ENCODE measurements around the gene EPB41L1.
"Not testable (repeated sequence)": the region's sequence is repeated elsewhere in the genome, so short reads cannot be mapped to it uniquely, and the experiment has no call there.

The EPB41L1 gene

GRCh38 chr20:36126836-36127527 lies 27.6 kb upstream of the EPB41L1 start:
- DNase-seq (ENCODE audit: low spot score) = no peak

DNA sequence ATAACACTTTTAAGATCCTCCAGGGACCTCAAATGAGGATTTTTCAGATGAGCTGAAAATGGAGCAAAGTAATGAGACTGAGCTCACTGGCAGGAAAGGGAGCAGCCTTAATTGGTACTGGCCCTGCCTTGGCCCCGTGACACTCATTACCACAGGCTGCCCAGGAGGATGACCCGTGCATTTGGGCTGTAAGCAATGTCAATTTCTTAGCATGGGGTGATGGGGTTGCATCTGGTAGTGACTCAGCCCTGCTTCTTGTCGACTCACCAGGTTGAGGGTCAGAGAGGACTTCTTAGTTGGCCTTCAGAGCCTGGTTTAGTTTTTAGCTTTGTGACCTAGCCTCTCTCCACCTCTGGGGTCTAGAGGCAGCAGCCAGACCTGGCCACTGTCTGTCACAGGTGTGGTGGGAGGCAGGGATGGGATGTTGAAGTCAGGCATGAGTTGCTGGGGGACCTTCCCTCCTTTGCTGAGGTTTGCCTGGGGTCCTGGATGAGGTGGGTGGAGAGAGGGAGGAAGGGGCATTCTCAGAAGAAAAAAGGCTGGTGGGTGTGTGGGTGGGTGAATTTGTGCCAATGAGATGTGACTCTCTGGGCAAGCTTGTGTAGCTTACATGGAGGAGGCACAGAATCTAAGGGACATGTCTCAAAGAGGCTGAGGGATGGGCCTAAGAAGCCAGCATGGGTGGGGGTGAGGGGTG lies 25.9 kb upstream of the EPB41L1 start:
- DNase-seq (ENCODE audit: low spot score) = peak; percentile 85

DNA sequence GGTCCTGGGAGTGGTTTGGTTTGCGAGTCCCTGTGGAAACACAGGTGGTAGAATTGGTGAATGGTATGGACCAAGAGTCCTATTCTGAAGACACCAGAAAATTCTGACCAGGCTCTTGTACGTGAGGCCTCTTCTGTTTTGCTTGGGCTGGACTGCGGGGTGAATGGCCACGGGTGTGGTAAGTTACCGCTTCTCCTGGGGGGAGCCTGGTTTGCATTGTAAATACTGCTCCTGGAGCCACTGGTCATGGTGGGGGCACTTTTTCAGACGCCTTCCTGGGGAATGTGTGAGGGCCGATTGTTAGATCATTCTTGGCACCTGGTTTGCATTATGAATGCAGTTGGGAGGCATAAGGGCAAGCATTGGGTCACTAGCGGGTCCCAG lies 25.4 kb upstream of the EPB41L1 start:
- no peak for DNase-seq (ENCODE audit: low spot score)

DNA sequence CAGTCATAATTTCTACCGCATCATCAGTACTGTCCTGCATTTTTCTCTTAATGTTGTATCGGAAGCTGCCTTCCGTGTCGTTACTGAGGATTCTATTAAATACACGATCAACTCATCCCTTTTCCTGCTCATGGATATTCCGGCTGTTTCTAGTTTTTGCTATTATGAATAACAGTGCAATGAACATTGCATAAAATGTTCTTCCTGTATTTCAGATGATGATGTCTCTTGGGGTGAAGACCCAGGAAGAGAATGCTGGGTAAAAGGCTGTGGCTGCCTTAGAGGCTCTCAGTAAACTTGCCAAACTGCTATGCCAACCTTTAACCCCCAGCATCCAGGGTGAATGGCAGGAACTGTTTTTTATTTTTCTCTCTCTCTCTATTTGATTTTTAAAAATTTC lies 24.1 kb upstream of the EPB41L1 start:
- DNase-seq (ENCODE audit: low spot score) = no peak

- DNase-seq (ENCODE audit: low spot score) = no peak
These were observed 21.7 kb upstream of the EPB41L1 start for GRCh38 chr20:36132802-36133211.

- DNase-seq (ENCODE audit: low spot score) = no peak
These were observed 20.7 kb upstream of the EPB41L1 start for GRCh38 chr20:36133821-36134220.

DNA sequence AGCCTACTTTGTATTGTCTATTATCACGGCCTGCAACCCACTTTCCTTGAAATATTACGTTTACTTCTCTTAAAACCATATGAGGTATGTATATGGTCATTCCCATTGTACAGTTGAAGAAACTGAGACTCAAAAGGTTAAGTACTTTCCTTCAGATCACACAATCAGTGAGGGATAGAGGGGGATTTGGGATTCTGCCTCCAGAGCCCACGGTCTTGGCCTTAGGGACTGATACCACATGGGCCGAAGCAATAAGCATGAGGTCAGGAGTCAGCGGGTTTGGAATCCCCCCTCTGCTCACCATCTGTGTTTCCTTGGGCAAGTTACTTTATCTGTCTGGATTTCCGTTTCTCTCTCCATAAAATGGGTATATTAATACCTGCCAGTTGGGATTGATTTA lies 19.4 kb upstream of the EPB41L1 start:
- no peak for DNase-seq (ENCODE audit: low spot score)

DNA sequence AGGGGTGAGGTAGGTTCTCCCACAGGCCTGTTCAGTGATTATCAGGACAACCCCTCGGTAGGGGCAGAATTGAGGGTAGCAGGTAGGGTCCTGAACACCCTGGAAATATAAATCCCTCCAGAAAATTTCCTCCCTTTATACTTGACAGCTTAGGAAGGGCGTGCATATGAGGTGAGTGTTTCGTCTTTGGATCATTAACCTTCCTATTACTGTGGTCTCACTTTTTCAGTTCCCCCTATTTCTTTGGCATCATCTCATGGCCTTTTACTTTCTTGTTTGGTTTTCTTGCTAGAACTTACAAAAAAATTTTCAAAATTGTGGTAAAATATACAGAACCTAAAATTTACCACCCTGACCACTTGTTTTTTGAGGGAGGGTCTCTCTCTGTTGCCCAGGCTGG lies 18.7 kb upstream of the EPB41L1 start:
- DNase-seq (ENCODE audit: low spot score) = no peak

- not testable (repeated sequence) for DNase-seq (ENCODE audit: low spot score)
These were observed 17.2 kb upstream of the EPB41L1 start for GRCh38 chr20:36137313-36137712.

GRCh38 chr20:36141310-36141709 lies 13.2 kb upstream of the EPB41L1 start:
- DNase-seq (ENCODE audit: low spot score) = no peak

DNA sequence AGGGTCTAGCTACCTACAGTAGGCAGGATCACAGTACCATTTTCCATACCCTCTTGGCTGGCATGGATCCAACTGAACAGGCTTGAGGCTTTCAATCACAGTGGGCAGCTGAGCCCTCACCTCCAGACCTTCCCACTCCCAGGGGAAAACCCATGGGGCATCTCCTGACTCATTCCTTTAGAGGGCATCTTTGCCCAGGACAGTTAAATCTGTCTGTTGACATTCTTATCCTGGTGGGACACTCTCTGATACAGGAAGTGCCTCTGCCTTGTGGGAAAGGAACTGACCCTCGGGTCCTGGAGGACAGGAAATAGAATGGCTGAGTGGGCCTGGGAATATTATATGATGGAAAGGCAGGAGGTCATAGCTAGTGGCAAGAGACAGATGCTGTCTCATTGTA lies 10.2 kb upstream of the EPB41L1 start:
- DNase-seq (ENCODE audit: low spot score) = no peak

DNA sequence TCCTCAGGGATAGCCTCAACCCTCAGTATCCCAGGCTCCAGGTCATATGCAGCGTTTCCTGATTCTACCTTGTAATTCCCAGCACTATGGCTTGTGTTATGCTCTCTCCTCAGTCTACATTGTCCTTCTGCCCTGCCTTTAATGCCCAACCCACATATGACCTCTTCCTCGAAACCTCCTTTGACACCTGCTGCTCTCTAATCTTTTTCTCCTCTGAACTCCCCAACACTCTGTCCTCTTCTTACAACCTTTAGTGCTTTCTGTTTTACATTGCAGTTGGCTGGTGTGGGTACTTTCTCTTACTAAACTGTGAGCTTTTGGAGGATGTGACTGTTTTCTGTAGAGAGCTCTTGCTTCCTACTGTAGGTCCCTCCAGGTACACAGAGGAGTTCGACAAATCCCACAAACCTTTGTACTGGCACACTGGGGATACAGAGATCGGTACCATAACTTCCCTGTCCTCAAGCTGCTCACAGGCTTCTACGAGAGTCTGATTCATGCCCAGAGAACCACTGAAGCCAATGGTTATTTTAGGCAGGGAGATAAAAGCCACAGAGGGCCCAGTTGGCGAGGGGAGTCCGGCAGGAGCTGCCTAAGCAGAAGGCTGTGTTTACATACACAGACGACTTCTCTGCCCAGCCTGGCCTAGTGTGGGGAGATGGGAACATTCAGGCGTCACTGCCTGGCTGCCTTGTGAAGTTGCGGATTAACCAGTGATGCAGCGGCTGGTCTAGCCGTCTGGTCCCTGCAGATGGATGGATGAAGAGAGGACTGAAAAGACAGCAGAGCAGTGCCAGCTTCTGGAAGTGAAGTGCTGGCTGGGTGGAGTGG lies 8.4 kb upstream of the EPB41L1 start:
- DNase-seq (ENCODE audit: low spot score) = no peak

DNA sequence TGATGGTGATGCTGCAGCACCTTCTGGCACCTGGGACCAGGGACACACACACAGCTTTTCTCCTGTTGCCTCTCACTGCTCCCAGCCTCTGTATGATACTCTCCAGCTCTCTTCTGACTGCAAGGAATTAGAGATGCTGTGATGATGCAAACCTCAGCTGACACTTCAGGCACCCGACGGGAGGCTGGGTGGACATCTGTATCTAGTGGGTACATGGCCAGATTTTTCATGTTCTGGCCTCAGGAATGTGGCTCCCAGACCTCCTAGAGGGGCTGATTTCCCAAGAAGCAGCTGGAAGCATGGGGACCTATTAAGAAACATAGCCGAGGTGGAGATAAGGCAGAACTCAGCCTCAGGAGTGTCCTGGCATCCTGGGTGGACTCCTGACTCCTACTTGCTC lies 6.8 kb upstream of the EPB41L1 start:
- DNase-seq (ENCODE audit: low spot score) = peak; percentile 73

DNA sequence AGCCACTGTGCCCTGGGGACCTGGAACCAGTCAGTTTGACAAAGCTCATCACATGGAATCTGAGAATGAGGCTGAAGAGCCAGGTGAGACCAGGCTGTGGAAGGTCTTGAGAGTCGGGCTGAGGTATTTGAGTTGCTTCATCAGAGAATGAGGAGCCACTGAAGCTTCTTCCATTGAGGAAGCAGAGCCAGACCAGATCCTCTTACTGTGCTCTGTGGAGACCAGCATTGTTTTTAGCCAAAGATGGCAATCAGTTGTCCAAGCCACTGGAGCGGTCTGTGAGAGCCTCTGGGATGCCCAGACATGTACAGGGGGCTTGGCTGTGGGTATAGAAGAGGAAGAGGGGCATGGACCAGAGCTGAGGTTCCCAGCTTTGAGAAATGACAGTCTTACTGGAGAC lies 6.1 kb upstream of the EPB41L1 start:
- DNase-seq (ENCODE audit: low spot score) = no peak

- DNase-seq (ENCODE audit: low spot score) = no peak
These were observed 5.5 kb upstream of the EPB41L1 start for GRCh38 chr20:36149012-36149411.

GRCh38 chr20:36149469-36149868 lies 5.1 kb upstream of the EPB41L1 start:
- DNase-seq (ENCODE audit: low spot score) = no peak

- DNase-seq (ENCODE audit: low spot score) = no peak
These were observed 4.1 kb upstream of the EPB41L1 start for GRCh38 chr20:36150489-36150846.

GRCh38 chr20:36150847-36151539 lies 3.5 kb upstream of the EPB41L1 start:
- DNase-seq (ENCODE audit: low spot score) = no peak

GRCh38 chr20:36152261-36152660 lies 2.3 kb upstream of the EPB41L1 start:
- no peak for DNase-seq (ENCODE audit: low spot score)

- no peak for DNase-seq (ENCODE audit: low spot score)
These were observed 1.3 kb upstream of the EPB41L1 start for GRCh38 chr20:36153204-36153603.

GRCh38 chr20:36153736-36154699 lies 522 bp upstream of the EPB41L1 start:
- peak; percentile 96 for DNase-seq (ENCODE audit: low spot score)

Measured in GM03348 (cell line).